GM23338 (cell line): ENCODE measurements around the gene NFATC2IP. TPM values are rescaled to one million over a fixed set of nuclear protein-coding genes. Genes with fewer than 3 reads are reported as not detected.

Source experiments
- ATAC-seq: fragments of 200-7000 bp; cut with Tn5 transposase; 3 replicates; pipeline ENCODE4 v1.9.1; 2020
- DNase-seq: peaks from one replicate; pipeline ENCODE4 v3.0.0-alpha.2; 2015; ENCODE audit warnings: low spot score
- H2AFZ ChIP-seq: fragments of 200-600 bp; sonication (generic); 2 replicates; pipeline ENCODE4 v1.8.0; 2016; ENCODE audit warnings: antibody characterized with exemption, mild to moderate bottlenecking, moderate library complexity
- H3F3A ChIP-seq: fragments of 200-600 bp; sonication (generic); replicated peaks from 2 replicates; pipeline ENCODE4 v1.8.0; 2017; ENCODE audit warnings: antibody characterized with exemption, mixed run types, low read depth
- H3K27ac ChIP-seq: fragments of 200-600 bp; sonication (generic); 2 replicates; pipeline ENCODE4 v1.6.1; 2016; ENCODE audit warnings: low read depth
- H3K27me3 ChIP-seq: fragments of 200-600 bp; sonication (generic); 2 replicates; pipeline ENCODE4 v1.8.0; 2016; ENCODE audit warnings: mild to moderate bottlenecking, mixed run types, moderate library complexity; ENCODE audit not compliant: insufficient read depth
- H3K36me3 ChIP-seq: fragments of 200-600 bp; sonication (generic); 2 replicates; pipeline ENCODE4 v1.8.0; 2016; ENCODE audit warnings: mild to moderate bottlenecking; ENCODE audit not compliant: insufficient read depth
- H3K4me1 ChIP-seq: fragments of 200-600 bp; sonication (generic); 2 replicates; pipeline ENCODE4 v1.8.0; 2016; ENCODE audit warnings: mild to moderate bottlenecking, moderate library complexity; ENCODE audit not compliant: insufficient read depth
- H3K4me2 ChIP-seq: fragments of 200-600 bp; sonication (generic); 2 replicates; pipeline ENCODE4 v1.7.1; 2017; ENCODE audit warnings: mixed run types
- H3K4me3 ChIP-seq: fragments of 200-600 bp; sonication (generic); 2 replicates; pipeline ENCODE4 v1.6.1; 2016; ENCODE audit warnings: mixed run types
- H3K79me2 ChIP-seq: fragments of 200-600 bp; sonication (generic); replicated peaks from 2 replicates; pipeline ENCODE4 v1.8.0; 2017; ENCODE audit warnings: mild to moderate bottlenecking; ENCODE audit not compliant: insufficient read depth
- H3K9me2 ChIP-seq: fragments of 200-600 bp; sonication (generic); 2 replicates; pipeline ENCODE4 v1.8.0; 2017; ENCODE audit not compliant: insufficient read depth
- H4K20me1 ChIP-seq: fragments of 200-600 bp; sonication (generic); replicated peaks from 2 replicates; pipeline ENCODE4 v1.8.0; 2017; ENCODE audit warnings: mild to moderate bottlenecking; ENCODE audit not compliant: insufficient read depth
- H3K27ac Mint-ChIP-seq: 2 replicates; pipeline ENCODE4 v1.8.0; 2020; ENCODE audit warnings: inconsistent platforms, mild to moderate bottlenecking, moderate library complexity, mixed read lengths
- H3K27me3 Mint-ChIP-seq: 3 replicates; pipeline ENCODE4 v1.8.0; 2022; ENCODE audit warnings: low read depth, mild to moderate bottlenecking, moderate library complexity, mixed read lengths, inconsistent platforms; ENCODE audit not compliant: insufficient read depth, poor library complexity
- H3K36me3 Mint-ChIP-seq: 3 replicates; pipeline ENCODE4 v1.8.0; 2021; ENCODE audit warnings: low read depth, mild to moderate bottlenecking, inconsistent platforms, moderate library complexity, mixed read lengths
- H3K4me1 Mint-ChIP-seq: 3 replicates; pipeline ENCODE4 v1.8.0; 2020; ENCODE audit warnings: mild to moderate bottlenecking, inconsistent platforms, mixed read lengths
- H3K4me3 Mint-ChIP-seq: 3 replicates; pipeline ENCODE4 v1.8.0; 2021; ENCODE audit warnings: moderate library complexity, mild to moderate bottlenecking, inconsistent platforms, mixed read lengths
- H3K9me3 Mint-ChIP-seq: 3 replicates; pipeline ENCODE4 v1.8.0; 2020; ENCODE audit warnings: moderate library complexity, mild to moderate bottlenecking, inconsistent platforms, mixed read lengths
- CREB1 ChIP-seq: fragments of 250-450 bp; sonication (Bioruptor Pico); IDR thresholded peaks from 2 replicates; pipeline ENCODE4 v1.5.0; 2020; ENCODE audit warnings: low read depth, mild to moderate bottlenecking, moderate library complexity
- CTCF ChIP-seq, 2 experiments: fragments of 200-600 bp in 1 of 2; sonication (generic) in 1 of 2; conservative IDR thresholded peaks; 2 replicates each; pipeline versions ENCODE4 v1.5.1 to v1.6.1; 2016 to 2017; ENCODE audit warnings: antibody characterized with exemption in 2 of 2, low read depth in 2 of 2, mild to moderate bottlenecking in 2 of 2, moderate library complexity in 1 of 2
- EZH2 ChIP-seq: fragments of 200-600 bp; sonication (generic); IDR thresholded peaks from one replicate; pipeline ENCODE4 v1.8.0; 2017; ENCODE audit warnings: antibody characterized with exemption, mild to moderate bottlenecking, low read depth; ENCODE audit not compliant: unreplicated experiment
- EZH2phosphoT487 ChIP-seq: fragments of 200-600 bp; sonication (generic); IDR thresholded peaks from one replicate; pipeline ENCODE4 v1.8.1; 2018; ENCODE audit warnings: antibody characterized with exemption; ENCODE audit not compliant: unreplicated experiment
- JUNB ChIP-seq: IDR thresholded peaks from one replicate; pipeline ENCODE4 v1.6.1; 2016; ENCODE audit warnings: antibody characterized with exemption; ENCODE audit not compliant: unreplicated experiment
- NANOG ChIP-seq: IDR thresholded peaks from 2 replicates; pipeline ENCODE4 v1.6.1; 2016; ENCODE audit warnings: antibody characterized with exemption, borderline replicate concordance
- POLR2AphosphoS5 ChIP-seq: IDR thresholded peaks from 2 replicates; pipeline ENCODE4 v1.6.1; 2016; ENCODE audit warnings: antibody characterized with exemption, low read depth
- REST ChIP-seq: IDR thresholded peaks from one replicate; pipeline ENCODE4 v1.6.1; 2018; ENCODE audit warnings: antibody characterized with exemption; ENCODE audit not compliant: unreplicated experiment
- STAT1 ChIP-seq: IDR thresholded peaks from one replicate; pipeline ENCODE4 v1.6.1; 2016; ENCODE audit warnings: antibody characterized with exemption; ENCODE audit not compliant: unreplicated experiment
- ZNF114 ChIP-seq: fragments of 250-450 bp; sonication (Bioruptor Pico); IDR thresholded peaks from 2 replicates; pipeline ENCODE4 v1.5.0; 2020; ENCODE audit warnings: mild to moderate bottlenecking, moderate library complexity
- ZNF331 ChIP-seq: fragments of 250-450 bp; sonication (Bioruptor Pico); IDR thresholded peaks from 2 replicates; pipeline ENCODE4 v1.5.0; 2020; ENCODE audit warnings: low read depth, mild to moderate bottlenecking, moderate library complexity
- ZNF462 ChIP-seq: fragments of 250-450 bp; sonication (Bioruptor Pico); IDR thresholded peaks from 2 replicates; pipeline ENCODE4 v1.5.0; 2020; ENCODE audit warnings: mild to moderate bottlenecking, moderate library complexity
- polyA plus RNA-seq: library from polyadenylated mRNA; unstranded; fragments of >200 nt; fragmentation: Nextera tagmentation; extraction: Ambion mirVana; gene quantifications from 2 replicates; pipeline ENCODE4 v1.2.1, GENCODE V29; 2016
- total RNA-seq: library from RNA; depleted of rRNA; stranded (reverse); fragments of >200 nt; shearing (Covaris generic); gene quantifications from 2 replicates; pipeline ENCODE4 v1.2.3, GENCODE V29; 2014

Gene NFATC2IP
- total and polyA plus RNA-seq, 2 experiments from 2014 or later: 23.5 to 65.4 TPM

- TF ChIP-seq ZNF462 (CRISPR knock-in tag): no peak
- TF ChIP-seq POLR2AphosphoS5: no peak
These were observed 62.3 kb downstream of the NFATC2IP start (continued) for GRCh38 chr16:29012913-29013553.

GRCh38 chr16:29014561-29015069 is 63.9 kb downstream of the NFATC2IP start:
- H2AFZ ChIP-seq: no peak overlapping the region
- H3K9me3 Mint-ChIP-seq: no peaks in the 10 kb centered on the region
- H4K20me1 ChIP-seq: no peaks in the 10 kb centered on the region
- H3K36me3 ChIP-seq: no peaks in the 10 kb centered on the region
- no peaks in the 10 kb centered on the region for H3K9me2 ChIP-seq
- H3K4me2 ChIP-seq: no peak overlapping the region
- H3K36me3 Mint-ChIP-seq: no peaks in the 10 kb centered on the region
- no peak overlapping the region for H3K4me3 Mint-ChIP-seq
- H3K4me3 ChIP-seq: no peak overlapping the region
- H3K27me3 ChIP-seq: no peaks in the 10 kb centered on the region
- no peak overlapping the region for H3K27ac Mint-ChIP-seq
- peaks cover 3% of the 10 kb centered on the region for H3K27me3 Mint-ChIP-seq
- no peaks in the 10 kb centered on the region for H3K79me2 ChIP-seq
- H3K4me1 Mint-ChIP-seq: no peaks in the 10 kb centered on the region
- no peaks in the 10 kb centered on the region for H3K4me1 ChIP-seq
- H3F3A ChIP-seq: no peaks in the 10 kb centered on the region
- no peak for ATAC-seq
- no peak overlapping the region for H3K27ac ChIP-seq
- no peak for DNase-seq
- no peak for TF ChIP-seq ZNF331 (CRISPR knock-in tag)
- no peak for TF ChIP-seq REST
- TF ChIP-seq EZH2: no peak
- no peak for TF ChIP-seq ZNF114
- no peak for TF ChIP-seq NANOG
- TF ChIP-seq CREB1: no peak
- TF ChIP-seq CTCF (conservative IDR thresholded peaks at IDR 0.05; ENCODE audit: low read depth in 2 of 2): no peak
- TF ChIP-seq STAT1: no peak
- TF ChIP-seq EZH2phosphoT487: no peak
- no peak for TF ChIP-seq JUNB
